ENCODE results near the gene MAPK7. TPM values are rescaled to one million over a fixed set of nuclear protein-coding genes. Genes with fewer than 3 reads are reported as not detected.

The MAPK7 gene
- polyA plus RNA-seq, 2 donors: 27.7 to 28.3 TPM

- WGBS, 2 donors: 33 to 42% methylated on average over 2 of the region's 2 CpGs
- H3K36me3 ChIP-seq (ENCODE audit: control insufficient read depth in 2 of 2, insufficient read depth in 2 of 2, low read length in 1 of 2): peaks cover 6 to 20% of the 10 kb centered on the region in 2 donors
- peak overlapping the region in 1 of 2 donors; percentile 57 for H3K4me3 ChIP-seq (ENCODE audit: low read depth in 1 of 2, low read length in 2 of 2)
- no peaks in the 10 kb centered on the region for H3K27me3 ChIP-seq (ENCODE audit: control insufficient read depth in 1 of 2, insufficient read depth in 2 of 2, low read length in 2 of 2)
- peaks cover 0 to 9% of the 10 kb centered on the region in 2 donors for H3K4me1 ChIP-seq (ENCODE audit: control insufficient read depth in 2 of 2, insufficient read depth in 2 of 2, low read length in 1 of 2)
- peak overlapping the region; percentile 73 to 99 for H3K27ac ChIP-seq (ENCODE audit: low read depth in 2 of 2, low read length in 1 of 2)
- H3K9me3 ChIP-seq (ENCODE audit: control insufficient read depth in 2 of 2, insufficient read depth in 1 of 2, low read depth in 1 of 2, low read length in 1 of 2): no peaks in the 10 kb centered on the region
Observed at GRCh38 chr17:19376811-19377210, 1.5 kb upstream of the MAPK7 start.

GRCh38 chr17:19377602-19378415, 489 bp upstream of the MAPK7 start:
- WGBS, 2 donors: 0% methylated on average over 67 of the region's 67 CpGs
- peaks cover 1 to 16% of the 10 kb centered on the region in 2 donors for H3K4me1 ChIP-seq (ENCODE audit: control insufficient read depth in 2 of 2, insufficient read depth in 2 of 2, low read length in 1 of 2)

DNA sequence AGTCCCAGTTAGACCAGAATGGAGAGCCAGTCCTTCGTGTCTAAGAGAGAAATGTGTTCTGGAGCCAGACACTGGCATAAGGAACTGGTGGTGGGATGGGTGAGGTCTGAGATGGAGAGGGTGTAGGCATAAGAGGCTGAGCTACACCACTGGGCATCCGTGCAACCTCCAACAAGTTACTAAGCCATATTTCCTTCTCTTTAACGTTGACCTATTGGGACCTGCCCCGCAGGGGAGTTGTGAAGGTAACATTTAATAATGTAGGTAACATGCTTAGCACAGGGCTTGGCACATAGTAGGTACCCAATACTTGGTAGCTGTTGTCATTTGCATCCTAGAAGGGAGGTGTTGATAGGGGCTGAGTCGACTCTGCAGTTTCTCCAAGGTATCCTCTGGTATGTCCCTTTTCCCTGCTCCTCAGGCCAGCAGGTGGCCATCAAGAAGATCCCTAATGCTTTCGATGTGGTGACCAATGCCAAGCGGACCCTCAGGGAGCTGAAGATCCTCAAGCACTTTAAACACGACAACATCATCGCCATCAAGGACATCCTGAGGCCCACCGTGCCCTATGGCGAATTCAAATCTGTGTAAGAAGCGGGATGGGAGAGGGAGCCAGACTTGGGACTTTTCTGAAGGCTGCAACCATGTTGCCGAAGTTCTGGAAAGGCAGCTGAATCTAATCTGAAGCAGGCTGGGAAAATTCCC, 1.2 kb downstream of the MAPK7 start:
- 79% methylated on average over 13 of the region's 13 CpGs for WGBS, 2 donors
- peak overlapping the region; percentile 68 to 73 for H3K4me3 ChIP-seq (ENCODE audit: low read depth in 1 of 2, low read length in 2 of 2)
- peaks cover 10 to 38% of the 10 kb centered on the region in 2 donors for H3K36me3 ChIP-seq (ENCODE audit: control insufficient read depth in 2 of 2, insufficient read depth in 2 of 2, low read length in 1 of 2)
- H3K27me3 ChIP-seq (ENCODE audit: control insufficient read depth in 1 of 2, insufficient read depth in 2 of 2, low read length in 2 of 2): no peaks in the 10 kb centered on the region
- peaks cover 14 to 29% of the 10 kb centered on the region in 2 donors for H3K4me1 ChIP-seq (ENCODE audit: control insufficient read depth in 2 of 2, insufficient read depth in 2 of 2, low read length in 1 of 2)
- H3K9me3 ChIP-seq (ENCODE audit: control insufficient read depth in 2 of 2, insufficient read depth in 1 of 2, low read depth in 1 of 2, low read length in 1 of 2): no peaks in the 10 kb centered on the region
- H3K27ac ChIP-seq (ENCODE audit: low read depth in 2 of 2, low read length in 1 of 2): peak overlapping the region; percentile 98 to 99

More at GRCh38 chr17:19377602-19378415, 489 bp upstream of the MAPK7 start:
- peak overlapping the region; percentile 68 to 73 for H3K4me3 ChIP-seq (ENCODE audit: low read depth in 1 of 2, low read length in 2 of 2)
- H3K27ac ChIP-seq (ENCODE audit: low read depth in 2 of 2, low read length in 1 of 2): peak overlapping the region; percentile 98 to 99
- no peaks in the 10 kb centered on the region for H3K9me3 ChIP-seq (ENCODE audit: control insufficient read depth in 2 of 2, insufficient read depth in 1 of 2, low read depth in 1 of 2, low read length in 1 of 2)
- no peaks in the 10 kb centered on the region for H3K27me3 ChIP-seq (ENCODE audit: control insufficient read depth in 1 of 2, insufficient read depth in 2 of 2, low read length in 2 of 2)
- H3K36me3 ChIP-seq (ENCODE audit: control insufficient read depth in 2 of 2, insufficient read depth in 2 of 2, low read length in 1 of 2): peaks cover 6 to 30% of the 10 kb centered on the region in 2 donors

GRCh38 chr17:19380481-19381301, 2.4 kb downstream of the MAPK7 start:
- Histone ChIP-seq H3K4me3 (ENCODE audit: low read depth in 1 of 2, low read length in 2 of 2) (no peak overlapping the region), H3K27ac (ENCODE audit: low read depth in 2 of 2, low read length in 1 of 2) (no peak overlapping the region), H3K9me3 (ENCODE audit: control insufficient read depth in 2 of 2, insufficient read depth in 1 of 2, low read depth in 1 of 2, low read length in 1 of 2) (no peaks in the 10 kb centered on the region), H3K4me1 (ENCODE audit: control insufficient read depth in 2 of 2, insufficient read depth in 2 of 2, low read length in 1 of 2) (peaks cover 15 to 39% of the 10 kb centered on the region in 2 donors), H3K27me3 (ENCODE audit: control insufficient read depth in 1 of 2, insufficient read depth in 2 of 2, low read length in 2 of 2) (no peaks in the 10 kb centered on the region), H3K36me3 (ENCODE audit: control insufficient read depth in 2 of 2, insufficient read depth in 2 of 2, low read length in 1 of 2) (peaks cover 10 to 38% of the 10 kb centered on the region in 2 donors)
- 92% methylated on average over 28 to 29 of the region's 29 CpGs for WGBS, 2 donors

- H3K27me3 ChIP-seq (ENCODE audit: control insufficient read depth in 1 of 2, insufficient read depth in 2 of 2, low read length in 2 of 2): no peaks in the 10 kb centered on the region
- no peaks in the 10 kb centered on the region for H3K9me3 ChIP-seq (ENCODE audit: control insufficient read depth in 2 of 2, insufficient read depth in 1 of 2, low read depth in 1 of 2, low read length in 1 of 2)
- H3K36me3 ChIP-seq (ENCODE audit: control insufficient read depth in 2 of 2, insufficient read depth in 2 of 2, low read length in 1 of 2): peaks cover 10 to 38% of the 10 kb centered on the region in 2 donors
- WGBS, 2 donors: 95 to 96% methylated on average over 7 of the region's 7 CpGs
- H3K4me3 ChIP-seq (ENCODE audit: low read depth in 1 of 2, low read length in 2 of 2): no peak overlapping the region
- no peak overlapping the region for H3K27ac ChIP-seq (ENCODE audit: low read depth in 2 of 2, low read length in 1 of 2)
- H3K4me1 ChIP-seq (ENCODE audit: control insufficient read depth in 2 of 2, insufficient read depth in 2 of 2, low read length in 1 of 2): peaks cover 15 to 43% of the 10 kb centered on the region in 2 donors
Observed at GRCh38 chr17:19381361-19381740, 3.1 kb downstream of the MAPK7 start.

- Histone ChIP-seq H3K4me1 (ENCODE audit: control insufficient read depth in 2 of 2, insufficient read depth in 2 of 2, low read length in 1 of 2) (peaks cover 15 to 47% of the 10 kb centered on the region in 2 donors), H3K36me3 (ENCODE audit: control insufficient read depth in 2 of 2, insufficient read depth in 2 of 2, low read length in 1 of 2) (peaks cover 10 to 38% of the 10 kb centered on the region in 2 donors), H3K4me3 (ENCODE audit: low read depth in 1 of 2, low read length in 2 of 2) (no peak overlapping the region), H3K27ac (ENCODE audit: low read depth in 2 of 2, low read length in 1 of 2) (peak overlapping the region in 1 of 2 donors; percentile 51), H3K9me3 (ENCODE audit: control insufficient read depth in 2 of 2, insufficient read depth in 1 of 2, low read depth in 1 of 2, low read length in 1 of 2) (no peaks in the 10 kb centered on the region), H3K27me3 (ENCODE audit: control insufficient read depth in 1 of 2, insufficient read depth in 2 of 2, low read length in 2 of 2) (no peaks in the 10 kb centered on the region)
- 88 to 93% methylated on average over 26 to 31 of the region's 31 CpGs for WGBS, 2 donors
Observed at GRCh38 chr17:19381741-19382444, 3.6 kb downstream of the MAPK7 start.

- WGBS, 2 donors: 81 to 88% methylated on average over 13 of the region's 13 CpGs
- Histone ChIP-seq H3K9me3 (ENCODE audit: control insufficient read depth in 2 of 2, insufficient read depth in 1 of 2, low read depth in 1 of 2, low read length in 1 of 2) (no peaks in the 10 kb centered on the region), H3K27me3 (ENCODE audit: control insufficient read depth in 1 of 2, insufficient read depth in 2 of 2, low read length in 2 of 2) (no peaks in the 10 kb centered on the region), H3K27ac (ENCODE audit: low read depth in 2 of 2, low read length in 1 of 2) (peak overlapping the region; percentile 9 to 51), H3K4me1 (ENCODE audit: control insufficient read depth in 2 of 2, insufficient read depth in 2 of 2, low read length in 1 of 2) (peaks cover 20 to 52% of the 10 kb centered on the region in 2 donors), H3K36me3 (ENCODE audit: control insufficient read depth in 2 of 2, insufficient read depth in 2 of 2, low read length in 1 of 2) (peaks cover 10 to 38% of the 10 kb centered on the region in 2 donors), H3K4me3 (ENCODE audit: low read depth in 1 of 2, low read length in 2 of 2) (no peak overlapping the region)
Observed at GRCh38 chr17:19382531-19383444, 4.5 kb downstream of the MAPK7 start.

GRCh38 chr17:19383681-19384470, 5.6 kb downstream of the MAPK7 start:
- Histone ChIP-seq H3K4me3 (ENCODE audit: low read depth in 1 of 2, low read length in 2 of 2) (no peak overlapping the region), H3K27me3 (ENCODE audit: control insufficient read depth in 1 of 2, insufficient read depth in 2 of 2, low read length in 2 of 2) (no peaks in the 10 kb centered on the region), H3K36me3 (ENCODE audit: control insufficient read depth in 2 of 2, insufficient read depth in 2 of 2, low read length in 1 of 2) (peaks cover 10 to 38% of the 10 kb centered on the region in 2 donors), H3K9me3 (ENCODE audit: control insufficient read depth in 2 of 2, insufficient read depth in 1 of 2, low read depth in 1 of 2, low read length in 1 of 2) (no peaks in the 10 kb centered on the region), H3K27ac (ENCODE audit: low read depth in 2 of 2, low read length in 1 of 2) (peak overlapping the region; percentile 89 to 98), H3K4me1 (ENCODE audit: control insufficient read depth in 2 of 2, insufficient read depth in 2 of 2, low read length in 1 of 2) (peaks cover 24 to 56% of the 10 kb centered on the region in 2 donors)
- WGBS, 2 donors: 61 to 74% methylated on average over 6 of the region's 6 CpGs

Measured in esophagus (tissue), 2 donors.